ENCODE data around the gene CNGA3. TPM values are rescaled to one million over a fixed set of nuclear protein-coding genes. Genes with fewer than 3 reads are reported as not detected.

CNGA3 gene
- total and polyA plus RNA-seq, 2 donors (not counting 3 experiments of a cell fraction or from before 2014, with no cell fraction given), result not detected

GRCh38 chr2:98343285-98343684, 3.0 kb upstream of the CNGA3 start:
- H3K79me2 ChIP-seq (ENCODE audit: control insufficient read depth, insufficient read depth, low read length), result no peaks in the 10 kb centered on the region
- peaks cover 26 to 43% of the 10 kb centered on the region in 2 experiments for H3K27me3 ChIP-seq (ENCODE audit: control insufficient read depth in 2 of 2, insufficient read depth in 2 of 2, low read length in 2 of 2)
- ChIA-PET POLR2A (no interaction called here), CTCF (interaction anchor here (1.3 kb wide), 1 partner anchor 9 kb away, joined by 3 read pairs; no protein-coding TSS in a partner anchor)
- dilution Hi-C loops (cut with MboI; ENCODE audit: extremely low pct_ligation_motif_present, low sequenced_read_pairs), result loop anchor here (25.0 kb wide), 1 partner anchor 181 kb away; no protein-coding TSS in a partner anchor
- no peaks in the 10 kb centered on the region for H3K9me3 ChIP-seq (replicated peaks; ENCODE audit: control insufficient read depth, insufficient read depth, low read length)
- no peak overlapping the region for H2AFZ ChIP-seq (ENCODE audit: low read depth, low read length)
- H3K4me3 ChIP-seq (replicated peaks in 1 of 3; ENCODE audit: insufficient read depth in 1 of 3, low read depth in 1 of 3, low read length in 3 of 3), result no peak overlapping the region
- H3K36me3 ChIP-seq (ENCODE audit: control insufficient read depth in 2 of 2, extremely low read depth in 1 of 2, insufficient read depth in 2 of 2, low read length in 2 of 2), result no peaks in the 10 kb centered on the region
- DNase-seq (ENCODE audit: low read depth, low spot score) (no peak), FAIRE-seq (no peak)
- no peaks in the 10 kb centered on the region for H4K20me1 ChIP-seq (replicated peaks; ENCODE audit: control insufficient read depth, extremely low read depth, insufficient read depth, low read length)
- intact Hi-C loops (cut with micrococcal nuclease), result no loop called here
- no TSS peak for BruUV-seq (replicated peaks)
- no peak for TF ChIP-seq FOS (IDR thresholded peaks at IDR 0.05; ENCODE audit: borderline replicate concordance, insufficient read depth, low read length)
- no peak for TF ChIP-seq MAX (IDR thresholded peaks at IDR 0.05; ENCODE audit: insufficient read depth, insufficient read length)
- TF ChIP-seq CTCF (IDR thresholded peaks at IDR 0.05; ENCODE audit: extremely low read depth in 1 of 2, insufficient read depth in 1 of 2, low read depth in 1 of 2, low read length in 2 of 2), result no peak
- no peak for TF ChIP-seq POLR2AphosphoS5 (IDR thresholded peaks at IDR 0.05; ENCODE audit: insufficient read depth, low read depth, low read length)
- no peak for TF ChIP-seq JUN (IDR thresholded peaks at IDR 0.05; ENCODE audit: borderline replicate concordance, insufficient read depth, insufficient read length, low read depth)
- TF ChIP-seq POLR2A (IDR thresholded peaks at IDR 0.05; ENCODE audit: low read depth, low read length), result no peak
- no peak for TF ChIP-seq EZH2 (IDR thresholded peaks at IDR 0.05; ENCODE audit: borderline replicate concordance, low read depth, low read length, severe bottlenecking)
- no peak for TF ChIP-seq MYC (IDR thresholded peaks at IDR 0.05; ENCODE audit: low read depth, low read length)
- no peak for TF ChIP-seq GATA2 (IDR thresholded peaks at IDR 0.05; ENCODE audit: insufficient read depth, insufficient read length, low read depth, low read length)
- H3K4me2 ChIP-seq (ENCODE audit: insufficient read depth, low read length), result no peak overlapping the region
- no peaks in the 10 kb centered on the region for H3K9me1 ChIP-seq (replicated peaks; ENCODE audit: control insufficient read depth, extremely low read depth, insufficient read depth, low read length)
- H3K27ac ChIP-seq (ENCODE audit: insufficient read depth, low read depth, low read length), result no peak overlapping the region
- H3K9ac ChIP-seq (replicated peaks; ENCODE audit: extremely low read depth, insufficient read depth, low read length), result no peak overlapping the region
- no peaks in the 10 kb centered on the region for H3K4me1 ChIP-seq (ENCODE audit: control insufficient read depth, extremely low read depth, insufficient read depth, low read length)
